Measurements from ENCODE around the gene MORN2. TPM values are rescaled to one million over a fixed set of nuclear protein-coding genes. Genes with fewer than 3 reads are reported as not detected.

Gene MORN2
- total RNA-seq, 4 donors from 2014 or later, result 12.9 to 16.7 (median 13.8) TPM

- ATAC-seq (no peak), DNase-seq (no peak)
- Histone ChIP-seq H3K27me3 (no peaks in the 10 kb centered on the region), H3K4me3 (no peak overlapping the region), H3K4me1 (peaks cover 10 to 16% of the 10 kb centered on the region in 2 donors), H3K9me3 (no peaks in the 10 kb centered on the region), H3K36me3 (no peaks in the 10 kb centered on the region), H3K27ac (no peak overlapping the region)
- no peak for TF ChIP-seq POLR2A (IDR thresholded peaks at IDR 0.05)
- no peak for TF ChIP-seq CTCF (IDR thresholded peaks at IDR 0.05 in 4 of 5, conservative IDR thresholded peaks at IDR 0.05 in 1 of 5)
- in situ Hi-C loops (cut with MboI; ENCODE audit: low sequenced_read_pairs in 4 of 4) (no loop called here), intact Hi-C loops (cut with DNase I; ENCODE audit: low total_unique reads) (no loop called here)
These were observed 46.6 kb downstream of the MORN2 start for GRCh38 chr2:38922389-38922788.

- Histone ChIP-seq H3K27ac (no peak overlapping the region), H3K4me3 (no peak overlapping the region), H3K36me3 (no peaks in the 10 kb centered on the region), H3K4me1 (peaks cover 10 to 16% of the 10 kb centered on the region in 2 donors), H3K9me3 (no peaks in the 10 kb centered on the region), H3K27me3 (no peaks in the 10 kb centered on the region)
- DNase-seq, result no peak
- TF ChIP-seq POLR2A (IDR thresholded peaks at IDR 0.05), result no peak
- TF ChIP-seq CTCF (IDR thresholded peaks at IDR 0.05 in 4 of 5, conservative IDR thresholded peaks at IDR 0.05 in 1 of 5), result no peak
- ATAC-seq, result peak; percentile 45 to 55
- intact Hi-C loops (cut with DNase I; ENCODE audit: low total_unique reads) (no loop called here), in situ Hi-C loops (cut with MboI; ENCODE audit: low sequenced_read_pairs in 4 of 4) (no loop called here)
These were observed 47.1 kb downstream of the MORN2 start for GRCh38 chr2:38922902-38923301.

- Histone ChIP-seq H3K27me3 (no peaks in the 10 kb centered on the region), H3K4me3 (no peak overlapping the region), H3K4me1 (peaks cover 10 to 16% of the 10 kb centered on the region in 2 donors), H3K27ac (no peak overlapping the region), H3K36me3 (no peaks in the 10 kb centered on the region), H3K9me3 (no peaks in the 10 kb centered on the region)
- no peak for ATAC-seq
- DNase-seq, result no peak
- intact Hi-C loops (cut with DNase I; ENCODE audit: low total_unique reads) (no loop called here), in situ Hi-C loops (cut with MboI; ENCODE audit: low sequenced_read_pairs in 4 of 4) (no loop called here)
- TF ChIP-seq CTCF (IDR thresholded peaks at IDR 0.05 in 4 of 5, conservative IDR thresholded peaks at IDR 0.05 in 1 of 5), result no peak
- no peak for TF ChIP-seq POLR2A (IDR thresholded peaks at IDR 0.05)
These were observed 50.2 kb downstream of the MORN2 start for GRCh38 chr2:38925982-38926381.

- Histone ChIP-seq H3K4me3 (no peak overlapping the region), H3K36me3 (no peaks in the 10 kb centered on the region), H3K27me3 (no peaks in the 10 kb centered on the region), H3K4me1 (no peaks in the 10 kb centered on the region), H3K9me3 (no peaks in the 10 kb centered on the region), H3K27ac (no peak overlapping the region)
- in situ Hi-C loops (cut with MboI; ENCODE audit: low sequenced_read_pairs in 4 of 4) (no loop called here), intact Hi-C loops (cut with DNase I; ENCODE audit: low total_unique reads) (no loop called here)
- TF ChIP-seq CTCF (IDR thresholded peaks at IDR 0.05 in 4 of 5, conservative IDR thresholded peaks at IDR 0.05 in 1 of 5) (no peak), POLR2A (IDR thresholded peaks at IDR 0.05) (no peak)
- DNase-seq (no peak), ATAC-seq (no peak)
These were observed 54.8 kb downstream of the MORN2 start for GRCh38 chr2:38930600-38930999.

Other genes starting within 250 kb of the MORN2 start
- gene GALM, start 209.9 kb upstream of the MORN2 start, total RNA-seq, result 10 to 100 TPM in 3 of 4 donors, 1 to 10 TPM in 1; 5.3 to 16.9 (median 14.9) TPM
- 10 to 100 TPM; 21.5 to 51.4 (median 34.1) TPM for gene SRSF7, start 124.6 kb upstream of the MORN2 start, total RNA-seq
- 1 to 10 TPM; 2.0 to 6.2 (median 3.2) TPM for gene GEMIN6, start 97.8 kb upstream of the MORN2 start, total RNA-seq
- gene DHX57, start within 50 bp of the MORN2 start, total RNA-seq, result 10 to 100 TPM; 11.5 to 12.0 (median 11.7) TPM
- 1 to 10 TPM in 1 of 4 donors, under 1 TPM in 2, not detected in 1; 0.07 to 4.5 (median 0.52) TPM for gene ARHGEF33, start 13.9 kb downstream of the MORN2 start, total RNA-seq
- 10 to 100 TPM; 19.5 to 46.3 (median 33.3) TPM for gene SOS1, start 245.1 kb downstream of the MORN2 start, total RNA-seq

Data from gastrocnemius medialis (tissue), 4 donors.